GM12864 (cell line): Measurements from ENCODE around the gene SLC41A3.
"Not testable (repeated sequence)": the region's sequence is repeated elsewhere in the genome, so short reads cannot be mapped to it uniquely, and the experiment has no call there.

Experiments used
- DNase-seq: peaks from one replicate; pipeline ENCODE4 v3.0.0-alpha.2; 2011; ENCODE audit warnings: low read depth
- H3K4me3 ChIP-seq: 2 replicates; pipeline ENCODE4 v1.5.1; 2011; ENCODE audit warnings: mild to moderate bottlenecking, low read depth, low read length, control low read depth
- TF ChIP-seq, protein P1 (sequence below): IDR thresholded peaks from 2 replicates; pipeline ENCODE4 v1.5.1; 2011; ENCODE audit warnings: low read depth, mild to moderate bottlenecking, moderate library complexity, low read length, control low read depth, inconsistent platforms; ENCODE audit errors: missing control alignments

Gene SLC41A3

DNA sequence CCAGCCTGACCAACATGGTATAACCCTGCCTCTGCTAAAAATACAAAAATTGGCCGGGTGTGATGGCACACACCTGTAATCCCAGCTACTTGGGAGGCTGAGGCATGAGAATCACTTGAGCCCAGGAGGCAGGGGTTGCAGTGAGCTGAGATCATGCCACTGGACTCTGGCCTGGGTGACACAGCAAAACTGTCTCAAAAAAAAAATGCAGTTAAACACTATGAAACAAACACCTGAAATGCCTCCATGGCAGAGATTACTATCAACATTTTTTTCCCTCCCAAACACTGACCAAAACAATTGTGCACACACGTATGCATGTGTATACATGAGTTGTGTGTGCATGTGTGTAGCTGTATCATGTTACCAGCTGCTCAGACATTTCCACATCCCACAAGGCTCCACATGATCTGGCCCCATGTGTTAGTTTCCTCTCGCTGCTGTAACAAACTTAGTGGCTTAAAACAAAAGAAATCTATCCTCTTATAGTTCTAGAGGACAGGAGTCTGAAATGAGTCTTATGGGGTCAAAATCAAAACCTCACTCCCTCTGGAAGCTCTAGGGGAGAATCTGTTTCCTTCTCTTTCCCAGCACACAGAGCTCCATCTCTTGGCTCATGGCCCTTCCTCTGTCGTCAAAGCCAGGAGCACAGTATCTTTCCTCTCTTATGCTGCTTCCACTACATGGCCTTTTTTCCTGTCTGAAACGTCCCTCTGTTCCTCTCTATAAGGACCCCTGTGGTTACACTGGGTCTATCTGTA lies 34.5 kb downstream of the SLC41A3 start:
- no peak overlapping the region for H3K4me3 ChIP-seq
- TF ChIP-seq, protein P1, sequence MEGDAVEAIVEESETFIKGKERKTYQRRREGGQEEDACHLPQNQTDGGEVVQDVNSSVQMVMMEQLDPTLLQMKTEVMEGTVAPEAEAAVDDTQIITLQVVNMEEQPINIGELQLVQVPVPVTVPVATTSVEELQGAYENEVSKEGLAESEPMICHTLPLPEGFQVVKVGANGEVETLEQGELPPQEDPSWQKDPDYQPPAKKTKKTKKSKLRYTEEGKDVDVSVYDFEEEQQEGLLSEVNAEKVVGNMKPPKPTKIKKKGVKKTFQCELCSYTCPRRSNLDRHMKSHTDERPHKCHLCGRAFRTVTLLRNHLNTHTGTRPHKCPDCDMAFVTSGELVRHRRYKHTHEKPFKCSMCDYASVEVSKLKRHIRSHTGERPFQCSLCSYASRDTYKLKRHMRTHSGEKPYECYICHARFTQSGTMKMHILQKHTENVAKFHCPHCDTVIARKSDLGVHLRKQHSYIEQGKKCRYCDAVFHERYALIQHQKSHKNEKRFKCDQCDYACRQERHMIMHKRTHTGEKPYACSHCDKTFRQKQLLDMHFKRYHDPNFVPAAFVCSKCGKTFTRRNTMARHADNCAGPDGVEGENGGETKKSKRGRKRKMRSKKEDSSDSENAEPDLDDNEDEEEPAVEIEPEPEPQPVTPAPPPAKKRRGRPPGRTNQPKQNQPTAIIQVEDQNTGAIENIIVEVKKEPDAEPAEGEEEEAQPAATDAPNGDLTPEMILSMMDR, result no peak
- DNase-seq, result no peak

DNA sequence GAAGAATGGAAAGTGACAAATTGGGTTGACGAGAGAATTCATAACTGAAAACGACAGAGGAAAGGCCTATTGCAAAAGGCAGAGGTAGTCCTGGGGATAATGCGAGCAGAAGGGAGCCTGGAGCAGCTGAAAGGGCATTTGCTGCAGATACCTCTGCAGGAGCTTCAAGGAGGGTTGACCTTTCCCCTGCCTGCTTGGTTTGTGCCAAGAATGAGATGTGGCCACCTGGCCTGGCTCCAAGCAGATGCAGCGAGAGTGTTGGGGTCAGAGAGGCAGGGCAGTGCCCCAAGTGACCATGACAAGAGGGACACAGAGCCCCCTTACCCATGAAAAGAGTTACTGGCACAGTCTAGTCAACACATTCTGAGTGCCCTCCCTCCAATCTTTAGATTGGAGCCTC lies 43.5 kb downstream of the SLC41A3 start:
- TF ChIP-seq, protein P1, result no peak
- no peak overlapping the region for H3K4me3 ChIP-seq
- no peak for DNase-seq

DNA sequence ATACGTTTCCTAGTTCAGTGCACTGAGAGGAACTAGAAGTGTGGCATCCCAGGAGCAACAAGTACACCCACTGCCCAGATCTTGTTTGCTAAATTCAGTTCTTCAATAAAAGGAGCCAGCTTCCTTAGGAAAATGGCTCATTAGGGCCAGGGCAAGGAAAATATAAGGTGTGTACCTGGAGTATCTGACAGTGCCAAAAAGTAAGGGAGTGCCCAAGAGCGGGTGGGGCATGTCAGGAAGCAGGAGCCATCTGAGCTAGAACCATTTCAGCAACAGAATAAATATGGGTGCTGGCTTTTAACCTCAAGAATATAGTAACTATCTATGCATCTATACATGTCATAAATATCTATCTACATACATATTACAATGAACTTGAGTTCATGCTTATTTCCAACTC lies 44.1 kb downstream of the SLC41A3 start:
- H3K4me3 ChIP-seq, result no peak overlapping the region
- TF ChIP-seq, protein P1, result no peak
- no peak for DNase-seq

DNA sequence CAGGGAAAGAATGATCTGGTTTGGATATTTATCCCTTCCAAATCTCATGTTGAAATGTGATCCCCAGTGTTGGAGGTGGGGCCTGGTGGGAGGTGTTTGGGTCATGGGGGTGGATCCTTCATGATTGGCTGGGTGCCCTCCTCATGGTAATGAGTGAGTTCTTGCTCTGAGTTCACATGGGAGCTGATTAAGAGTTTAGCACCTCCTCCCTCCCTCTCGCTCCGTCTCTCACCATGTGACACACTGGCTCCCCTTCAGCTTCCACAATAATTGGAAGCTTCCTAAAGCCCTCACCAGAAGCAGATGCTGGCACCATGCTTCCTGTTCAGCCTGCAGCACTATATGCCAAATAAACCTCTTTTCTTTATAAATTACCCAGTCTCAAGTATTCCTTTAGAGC lies 45.1 kb downstream of the SLC41A3 start:
- not testable (repeated sequence) for DNase-seq, H3K4me3 ChIP-seq

DNA sequence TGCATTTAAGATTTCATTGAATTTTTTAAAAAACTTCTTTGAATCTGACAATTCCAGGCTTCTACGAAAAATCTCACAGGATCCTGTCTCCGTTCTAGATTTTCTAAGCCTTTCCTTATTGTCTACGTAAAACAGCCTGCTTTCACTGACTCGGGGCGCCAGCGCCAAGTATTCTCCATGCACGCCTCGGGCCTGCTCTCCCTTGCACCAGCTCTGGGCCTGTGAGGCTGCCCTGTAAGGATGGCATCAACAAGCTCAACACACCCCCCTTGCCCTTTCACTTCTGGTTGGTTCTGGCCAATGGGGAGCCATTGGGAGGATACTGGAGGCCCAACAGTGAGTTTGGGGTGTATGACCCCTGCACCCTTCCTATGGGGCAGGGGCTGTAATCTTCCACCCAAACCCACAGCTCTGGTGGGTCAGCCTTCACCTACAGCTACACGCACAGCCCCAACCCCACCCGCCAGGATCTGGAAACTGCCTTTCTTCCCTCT lies 47.8 kb downstream of the SLC41A3 start:
- DNase-seq, result no peak
- TF ChIP-seq, protein P1, result no peak
- H3K4me3 ChIP-seq, result no peak overlapping the region

DNA sequence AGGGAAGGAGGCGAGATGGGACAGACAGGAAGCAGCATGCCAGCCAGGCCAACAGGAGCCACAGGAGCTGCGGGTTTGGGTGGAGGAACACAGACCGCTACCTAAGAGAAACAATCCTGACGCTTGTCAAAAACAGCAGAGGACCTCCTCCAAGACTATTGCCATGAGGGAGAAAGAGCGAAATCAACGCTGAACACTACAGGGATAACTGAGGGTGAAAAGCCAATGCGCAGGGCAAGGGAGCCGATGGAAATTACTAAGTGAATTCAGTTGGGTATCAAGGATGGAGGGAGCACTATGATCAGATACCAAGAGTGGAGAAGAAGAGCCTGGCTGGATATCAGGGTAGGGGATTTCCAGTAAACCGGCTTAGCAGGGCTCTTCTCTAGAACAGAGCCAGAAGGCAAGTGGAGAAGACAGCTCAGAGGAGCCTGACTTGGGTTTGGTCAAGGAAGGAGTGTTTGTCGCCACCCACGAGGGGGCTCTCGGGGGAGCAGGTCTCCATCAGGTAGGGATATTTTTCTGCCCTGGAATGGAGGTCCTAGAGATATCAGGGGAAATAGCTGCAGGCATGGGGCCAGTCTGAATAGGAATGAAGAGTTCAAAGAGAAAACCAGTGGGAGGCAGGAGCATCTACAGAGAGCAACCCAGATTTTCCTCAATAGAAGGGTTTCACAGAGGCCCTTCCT lies 48.4 kb downstream of the SLC41A3 start:
- DNase-seq, result no peak
- TF ChIP-seq, protein P1, result no peak
- H3K4me3 ChIP-seq, result no peak overlapping the region

DNA sequence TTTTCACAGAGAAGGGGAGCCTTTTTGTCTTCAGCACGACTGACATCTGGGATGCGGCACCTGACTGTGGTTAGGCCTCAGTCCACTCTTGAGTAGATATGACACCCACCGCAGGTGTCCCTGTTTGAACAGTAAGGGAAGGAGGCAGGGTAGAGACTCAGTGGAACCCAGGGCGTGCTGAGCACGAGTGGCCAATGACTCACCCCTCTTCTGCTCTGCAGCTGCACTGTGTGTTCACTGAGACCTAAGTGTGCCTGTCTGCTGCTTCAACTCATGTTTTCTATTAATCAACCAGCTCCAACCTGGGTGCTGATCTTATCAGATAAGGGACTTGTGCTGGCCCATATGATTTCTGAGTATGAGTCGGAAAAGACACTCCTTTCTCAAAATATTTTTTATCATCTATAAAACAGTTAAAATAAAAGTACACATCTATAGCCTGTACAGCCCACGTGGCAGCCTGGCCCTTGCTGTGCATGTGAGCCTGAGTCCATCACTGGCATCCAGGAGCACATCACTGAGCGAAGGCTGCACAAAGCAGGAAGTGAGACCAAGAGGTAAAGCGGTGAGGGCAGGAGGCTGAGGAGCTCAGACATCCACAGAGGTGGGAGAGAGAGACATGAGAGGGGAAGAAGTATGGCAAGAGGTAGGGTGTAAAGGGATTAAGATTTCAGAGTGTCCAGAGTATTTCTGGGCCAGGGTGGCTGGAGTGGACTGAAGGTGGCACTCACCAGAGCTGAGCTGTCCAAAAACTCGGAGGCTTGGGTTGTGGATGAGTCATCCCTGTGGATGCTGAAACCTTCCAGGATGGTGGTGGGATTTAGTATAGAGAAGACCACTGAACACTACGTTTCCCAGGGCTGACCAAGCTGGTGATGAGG lies 49.2 kb downstream of the SLC41A3 start:
- DNase-seq, result no peak
- TF ChIP-seq, protein P1, result no peak
- H3K4me3 ChIP-seq, result no peak overlapping the region
